ENCODE results near the gene NRXN3.

The NRXN3 gene

DNA sequence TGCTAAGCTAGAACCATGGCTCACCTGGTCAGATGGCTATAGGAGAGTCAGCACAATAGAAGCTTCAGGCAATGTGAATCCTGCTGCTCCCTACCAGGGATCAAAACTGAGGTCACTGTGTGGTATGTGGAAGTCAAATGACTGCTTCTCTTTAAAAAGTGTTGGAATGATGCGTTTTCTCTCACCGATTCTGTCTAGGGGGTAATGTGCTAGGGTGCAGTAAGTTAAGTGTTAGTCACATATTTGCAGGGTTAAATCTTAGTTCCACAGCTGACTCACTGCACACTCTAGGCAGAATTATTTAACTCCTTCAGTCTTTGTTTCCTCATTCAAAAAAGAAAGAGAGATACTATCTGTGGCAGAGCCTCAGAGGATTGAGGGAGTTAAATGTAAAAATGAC lies 1344.5 kb downstream of the NRXN3 start:
- DNase-seq, result peak; percentile 91

DNA sequence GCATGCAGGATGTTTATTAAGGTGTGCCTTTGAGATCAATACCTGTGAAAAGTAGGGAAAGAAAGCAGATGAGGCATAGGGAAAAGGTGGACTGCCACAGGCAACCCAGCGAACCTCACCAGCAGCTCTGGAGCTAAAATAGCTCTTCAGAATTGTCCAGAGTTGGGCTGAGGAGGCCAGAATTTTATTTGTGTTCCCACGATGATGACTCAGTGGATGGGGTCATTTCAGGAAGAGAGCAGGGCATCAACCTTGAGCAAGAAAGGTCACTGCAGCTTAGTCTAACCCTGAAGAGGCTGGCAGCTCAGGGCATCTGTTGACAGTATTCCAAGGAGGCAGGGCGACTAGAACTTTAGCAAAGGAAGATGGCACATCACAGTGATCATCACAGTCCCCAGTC lies 1345.0 kb downstream of the NRXN3 start:
- peak; percentile 18 for DNase-seq

DNA sequence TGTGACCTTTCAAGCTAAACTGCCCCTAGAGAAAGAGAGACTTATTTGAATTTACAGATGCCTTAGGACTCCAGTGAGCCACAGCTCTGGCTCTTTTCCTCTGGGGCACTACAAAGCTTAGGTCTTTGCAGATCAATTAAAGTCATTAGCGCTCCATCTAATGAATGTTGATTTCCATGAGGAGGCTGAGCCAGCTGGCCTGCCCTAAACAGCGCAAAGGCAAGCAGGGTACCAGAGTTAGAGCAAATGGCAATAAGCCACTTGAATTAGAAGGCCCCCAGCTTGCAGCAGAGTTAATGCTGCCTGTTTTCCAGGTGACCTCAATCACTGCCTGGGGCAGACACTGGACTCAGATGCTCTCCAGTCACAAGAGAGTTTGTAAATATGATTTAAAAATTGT lies 1345.8 kb downstream of the NRXN3 start:
- DNase-seq, result no peak

DNA sequence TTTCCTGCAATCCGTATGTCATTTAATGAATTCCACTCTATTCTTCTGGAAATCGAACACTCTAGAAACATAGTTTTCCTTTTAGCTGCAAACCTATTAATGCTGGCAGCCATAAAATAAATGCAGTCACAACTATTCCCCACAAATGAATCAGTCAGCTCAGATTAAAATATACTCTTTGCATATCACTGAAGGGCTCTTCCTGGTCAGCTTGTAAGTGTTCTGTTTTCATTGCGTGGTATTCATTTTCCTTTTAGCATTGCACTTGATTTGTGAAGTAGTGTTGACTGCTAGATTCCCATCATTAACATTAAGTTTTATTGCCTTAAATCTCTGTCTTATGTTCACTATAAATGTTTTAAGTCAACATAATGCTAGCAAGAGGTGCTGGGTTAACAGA lies 1355.2 kb downstream of the NRXN3 start:
- DNase-seq, result no peak

DNA sequence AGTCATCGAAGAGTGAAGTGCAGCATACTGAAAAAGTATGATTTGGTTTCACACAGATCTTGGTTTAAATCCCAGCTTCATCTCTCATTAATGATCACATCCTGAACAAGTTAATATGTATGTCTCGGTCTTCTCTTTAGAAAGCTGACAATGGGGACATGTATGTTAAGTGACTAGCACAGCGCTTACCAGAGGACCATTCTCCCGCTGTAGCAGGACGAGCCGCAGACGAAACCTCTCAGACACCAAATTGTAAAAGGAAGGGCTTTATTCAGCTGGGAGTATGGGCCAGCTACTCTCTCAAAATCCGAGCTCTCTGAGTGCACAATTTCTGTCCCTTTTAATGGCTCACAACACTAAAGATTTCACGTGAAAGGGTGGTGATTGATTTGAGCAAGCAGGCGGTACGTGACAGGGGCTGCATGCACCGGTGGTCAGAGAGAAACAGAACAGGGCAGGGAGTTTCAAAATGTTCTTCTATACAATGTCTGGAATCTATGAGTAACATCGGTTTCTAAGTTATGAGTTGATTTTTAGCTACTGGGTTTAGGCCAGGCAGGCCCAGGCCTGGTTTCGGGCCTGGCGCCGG lies 1358.7 kb downstream of the NRXN3 start:
- DNase-seq, result no peak

DNA sequence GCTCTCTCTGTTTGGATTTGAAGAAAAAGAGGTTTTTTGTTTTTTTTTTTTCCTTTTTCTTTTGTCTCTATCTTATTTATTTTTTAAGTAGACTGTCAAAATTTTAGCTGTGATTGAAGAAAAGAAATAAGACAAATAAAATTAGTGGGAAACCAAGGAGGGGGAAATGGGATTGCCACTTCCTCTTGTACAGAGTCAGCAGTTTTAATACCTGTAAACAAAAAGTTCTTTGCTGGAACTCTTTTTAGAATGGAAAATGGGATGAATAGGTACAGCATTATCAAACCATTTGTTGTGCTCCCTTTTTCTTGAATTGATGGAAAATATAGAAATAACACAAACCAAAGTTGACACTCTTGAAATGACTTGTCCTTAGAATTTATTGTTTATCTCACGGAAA lies 1360.4 kb downstream of the NRXN3 start:
- no peak for DNase-seq

DNA sequence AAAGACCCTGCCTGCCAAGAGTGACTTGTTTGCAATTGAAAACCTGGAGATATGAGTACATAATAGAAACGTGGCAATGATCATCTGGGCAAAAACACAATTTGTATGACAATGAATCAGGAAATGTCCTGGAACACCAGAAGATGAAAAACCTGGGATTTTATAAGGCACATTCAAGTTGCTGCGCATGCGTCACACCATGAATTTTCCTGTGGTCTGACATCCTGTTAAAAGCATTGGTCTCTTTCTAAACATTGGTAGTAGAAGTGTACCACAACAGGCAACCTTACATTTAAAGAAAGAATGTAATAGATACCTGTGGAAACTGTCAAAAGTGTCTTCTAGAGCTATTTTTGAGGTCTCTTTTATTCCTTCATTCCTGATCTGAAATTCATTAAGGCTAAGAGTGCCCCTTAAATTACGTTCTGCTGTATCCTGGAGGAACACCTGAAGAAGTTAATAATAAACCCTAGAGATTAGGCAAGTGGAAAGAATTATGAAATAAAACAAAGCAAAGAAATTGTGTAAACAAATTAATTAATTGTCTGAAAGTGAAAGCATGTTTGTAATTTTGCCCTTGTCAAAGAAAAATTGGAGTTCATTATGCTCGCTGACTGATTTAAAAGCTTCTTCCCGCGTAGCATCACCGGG lies 1364.7 kb downstream of the NRXN3 start:
- DNase-seq, result no peak

DNA sequence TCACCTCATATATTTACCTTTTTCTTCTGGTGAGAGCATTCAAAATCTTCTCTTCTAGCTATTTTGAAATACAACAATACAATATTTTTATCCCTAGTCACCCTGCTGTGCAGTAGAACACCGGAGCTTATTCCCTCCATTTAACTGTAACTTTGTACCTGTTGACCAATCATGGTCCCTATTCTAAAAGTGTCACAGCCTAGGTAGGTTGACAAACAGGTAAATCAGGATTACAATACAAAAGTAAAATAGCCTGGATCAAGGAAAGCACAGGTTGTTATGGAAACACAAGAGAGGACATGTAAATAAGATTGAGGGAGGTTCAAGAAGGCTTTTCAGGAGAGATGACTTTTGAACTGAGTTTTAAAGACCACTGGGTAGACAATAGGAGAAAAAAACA lies 1370.2 kb downstream of the NRXN3 start:
- DNase-seq, result no peak

DNA sequence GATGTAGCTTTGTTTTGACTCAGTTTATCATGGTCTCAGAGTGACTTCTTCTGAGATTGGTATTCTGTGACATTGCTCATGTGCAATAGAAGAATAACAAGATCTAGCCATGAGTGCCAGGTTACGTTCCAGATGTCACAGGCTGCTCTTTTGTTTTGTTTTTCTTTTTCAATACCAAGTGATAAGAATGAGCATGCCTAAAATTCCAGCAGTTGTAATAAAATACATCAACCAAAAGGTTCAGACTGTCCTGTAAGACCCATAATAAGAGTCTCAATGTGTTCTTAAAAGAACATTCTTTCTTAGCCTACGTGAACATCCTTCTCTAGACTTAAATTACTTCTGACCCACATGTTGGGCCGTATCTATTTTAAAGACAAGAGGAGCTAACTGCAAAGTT lies 1371.9 kb downstream of the NRXN3 start:
- peak; percentile 7 for DNase-seq

DNA sequence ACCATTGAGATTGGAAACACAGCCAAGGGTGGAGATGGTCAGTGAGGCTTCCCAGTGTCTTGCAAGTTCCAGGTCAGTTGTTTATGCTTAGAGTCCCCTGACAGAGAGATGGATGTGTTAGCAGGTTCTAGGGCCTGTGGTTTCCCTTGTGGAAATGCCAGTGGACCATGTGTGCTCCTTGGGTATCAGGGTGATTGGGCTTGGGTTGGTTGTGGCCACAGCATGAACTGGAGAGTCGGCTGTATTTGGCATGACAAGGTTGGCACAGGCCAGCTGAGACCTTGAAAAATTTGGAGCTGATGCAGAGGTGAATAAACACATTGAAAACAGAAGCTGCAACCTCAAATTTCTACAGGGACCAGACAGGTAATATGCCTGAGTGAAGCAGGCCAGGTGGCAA lies 1373.2 kb downstream of the NRXN3 start:
- DNase-seq, result no peak

DNA sequence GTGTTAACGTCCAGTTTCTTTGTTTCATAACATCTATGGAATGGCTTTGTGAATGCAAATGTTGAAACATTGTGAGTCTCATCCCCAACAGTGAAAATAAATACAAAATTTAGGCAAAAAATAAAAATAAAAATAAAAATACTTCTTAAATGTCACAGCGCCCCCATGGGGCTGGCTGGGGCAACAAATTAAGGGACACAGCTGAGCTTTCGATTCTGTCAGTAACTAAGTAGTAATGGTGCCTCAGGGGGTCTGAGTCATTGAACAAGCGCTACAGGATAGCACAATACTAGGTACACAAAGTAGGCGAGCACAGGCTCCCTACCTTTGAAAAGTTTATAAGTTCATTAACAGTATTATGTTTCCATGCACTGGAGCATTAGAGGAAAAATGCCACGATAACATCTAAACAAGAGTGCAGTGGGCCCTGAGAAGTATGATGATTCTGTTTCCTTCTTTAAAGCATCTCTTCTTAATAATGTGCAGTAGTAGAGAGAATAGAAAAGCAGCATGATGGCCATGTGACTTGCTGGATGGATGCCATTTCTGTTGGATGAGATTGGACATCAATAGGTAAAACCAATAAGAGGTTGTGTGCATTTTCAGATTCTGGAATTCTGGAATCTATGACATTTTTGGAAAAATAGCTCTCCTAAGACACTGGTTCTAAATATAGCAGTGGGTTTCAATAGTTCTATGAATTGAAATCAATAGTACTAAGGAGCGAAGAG lies 1374.0 kb downstream of the NRXN3 start:
- DNase-seq, result peak; percentile 36

DNA sequence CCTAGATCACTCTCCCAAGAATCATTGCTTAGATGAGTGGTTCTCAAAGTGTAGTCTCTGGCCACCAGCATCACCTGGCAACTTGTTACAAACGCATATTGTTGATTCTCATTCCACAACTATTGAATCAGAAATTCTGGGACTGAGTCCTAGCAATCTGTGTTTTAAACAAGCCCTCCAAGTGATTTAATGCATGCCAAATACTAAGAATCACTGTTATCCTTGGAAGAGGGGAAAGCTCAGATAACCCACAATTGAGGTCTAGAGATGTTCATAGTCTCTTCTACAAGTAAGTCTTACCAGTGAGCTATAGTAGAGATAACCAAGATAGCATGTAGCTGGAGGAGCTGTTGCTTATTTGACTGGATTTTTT lies 1374.5 kb downstream of the NRXN3 start:
- DNase-seq, result peak; percentile 85

DNA sequence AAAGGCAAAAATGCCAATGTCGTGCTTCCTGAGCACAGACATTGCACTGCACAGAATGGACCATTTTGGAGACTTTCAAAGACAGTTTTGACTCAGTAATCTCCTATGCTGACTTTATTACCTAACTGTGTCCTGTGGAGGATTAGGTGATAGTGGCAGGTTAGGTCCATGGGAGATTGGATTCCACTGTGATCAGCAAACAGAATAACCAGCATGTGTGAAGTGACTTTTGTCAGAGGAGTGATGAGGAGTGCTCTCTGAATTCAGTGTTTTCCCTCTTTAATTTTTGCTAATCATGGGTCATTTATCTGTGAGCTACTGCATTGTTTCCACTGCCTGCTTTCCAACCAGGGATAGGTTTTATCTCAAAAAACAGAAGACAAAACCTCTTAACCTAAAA lies 1378.7 kb downstream of the NRXN3 start:
- DNase-seq, result no peak

DNA sequence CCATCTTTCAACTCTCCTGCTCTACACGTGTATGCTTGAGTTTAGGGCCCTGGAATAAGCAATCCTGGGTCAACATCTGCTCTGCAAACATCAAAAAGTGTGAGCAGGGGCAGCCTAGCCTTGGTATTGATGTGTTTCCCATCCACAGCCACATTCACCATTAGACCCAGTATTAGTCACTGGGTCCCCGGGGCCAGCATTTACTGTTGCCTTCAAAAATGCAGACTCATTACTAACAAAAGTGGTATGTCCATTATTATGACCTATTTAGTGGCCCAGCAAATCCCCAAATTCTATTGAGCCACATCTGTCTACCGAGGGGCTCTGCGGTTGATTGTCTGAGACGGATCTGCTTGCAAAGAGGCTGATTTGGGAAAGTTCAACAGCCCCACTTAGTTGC lies 1379.3 kb downstream of the NRXN3 start:
- peak; percentile 62 for DNase-seq

DNA sequence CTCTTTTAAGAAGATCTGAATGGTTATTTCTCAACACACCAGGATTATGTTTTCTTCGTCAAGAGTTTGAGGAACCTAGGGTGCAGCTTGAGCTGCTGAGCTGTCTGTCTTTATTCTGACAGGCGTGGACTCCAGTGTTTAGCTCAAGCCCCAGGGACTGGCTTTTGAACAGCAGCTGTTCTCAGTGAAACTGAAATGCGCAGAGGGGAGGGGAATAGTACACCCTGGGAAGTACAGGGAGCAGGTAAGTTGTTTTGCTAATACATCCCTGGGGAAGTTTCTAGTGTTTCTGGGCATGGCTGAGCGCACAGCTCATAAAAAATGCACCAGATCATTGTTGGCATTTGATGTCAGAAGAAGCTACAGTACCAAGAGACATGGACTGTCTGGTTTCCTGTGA lies 1381.3 kb downstream of the NRXN3 start:
- DNase-seq, result no peak

DNA sequence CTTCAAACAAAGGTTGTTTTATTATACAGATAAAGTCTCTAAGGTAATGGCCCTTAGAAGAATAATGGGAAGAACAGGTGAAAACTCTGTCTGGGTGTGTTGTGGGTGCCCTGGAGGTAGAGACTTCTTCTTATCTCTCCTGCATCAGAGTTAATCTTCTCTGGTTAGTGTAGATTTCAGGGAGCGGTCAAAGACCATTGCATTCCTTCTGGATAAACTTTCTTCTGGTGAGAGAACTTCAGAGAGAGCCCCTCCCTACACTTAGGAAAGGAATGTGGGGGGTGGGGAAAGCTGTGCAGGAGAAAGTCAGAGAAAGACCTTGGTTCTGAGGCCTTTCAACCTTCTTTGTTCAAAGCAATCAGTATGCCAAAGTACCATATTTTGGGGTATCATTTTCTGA lies 1382.6 kb downstream of the NRXN3 start:
- peak; percentile 34 for DNase-seq

DNA sequence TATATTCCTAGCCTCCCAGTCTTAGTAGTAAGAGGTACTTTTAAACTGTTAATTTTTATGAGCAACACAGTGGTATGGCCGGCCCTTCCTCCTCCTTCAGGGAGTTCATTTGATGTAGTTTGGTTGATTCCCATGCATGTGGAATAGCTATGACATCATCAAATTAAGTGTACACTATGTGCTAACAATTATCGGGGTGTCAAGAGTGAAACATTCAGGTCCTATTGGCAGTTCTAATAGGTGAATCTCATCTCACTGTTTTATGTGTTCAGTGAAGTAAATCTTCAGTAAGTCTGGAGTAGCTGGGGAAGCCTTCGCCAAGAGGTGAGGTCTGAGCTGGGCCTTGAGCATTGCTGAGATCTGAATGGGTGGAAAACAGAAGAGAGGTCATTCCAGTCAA lies 1384.6 kb downstream of the NRXN3 start:
- no peak for DNase-seq

DNA sequence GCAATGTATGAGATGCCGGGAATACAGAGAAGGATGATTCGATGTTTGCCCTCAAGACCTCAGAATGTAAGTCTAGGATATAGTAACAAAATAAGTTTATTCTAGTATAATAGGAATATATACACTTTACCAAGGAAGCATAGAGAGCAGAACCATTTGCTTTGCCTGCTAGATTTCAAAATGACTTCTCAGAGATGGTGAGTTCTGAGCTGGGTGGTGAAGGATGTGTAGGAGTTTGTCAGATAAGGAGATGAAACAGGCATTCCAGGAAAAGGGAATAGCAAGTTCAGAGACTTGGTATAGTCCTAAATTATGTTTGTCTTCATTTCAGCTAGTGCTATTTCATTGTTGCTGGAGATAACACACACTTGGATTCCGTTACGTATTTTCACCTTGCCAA lies 1385.3 kb downstream of the NRXN3 start:
- no peak for DNase-seq

DNA sequence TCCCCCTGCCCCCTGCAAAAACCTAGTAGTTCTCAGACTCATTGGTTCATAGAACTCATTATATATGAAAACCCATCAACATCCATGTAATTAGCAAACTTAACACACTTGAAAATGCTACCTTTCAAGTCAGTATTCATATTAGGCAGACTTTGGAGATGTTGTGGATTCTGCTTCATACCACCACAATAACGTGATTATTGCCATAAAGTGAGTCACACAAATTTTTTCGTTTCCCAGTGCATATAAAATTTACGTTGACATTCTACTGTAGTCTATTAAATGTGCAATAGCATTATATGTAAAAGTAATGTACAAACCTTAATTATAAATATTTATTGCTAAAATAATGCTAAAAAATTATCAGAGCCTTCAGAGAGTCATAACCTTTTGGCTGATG lies 1387.1 kb downstream of the NRXN3 start:
- DNase-seq, result no peak

DNA sequence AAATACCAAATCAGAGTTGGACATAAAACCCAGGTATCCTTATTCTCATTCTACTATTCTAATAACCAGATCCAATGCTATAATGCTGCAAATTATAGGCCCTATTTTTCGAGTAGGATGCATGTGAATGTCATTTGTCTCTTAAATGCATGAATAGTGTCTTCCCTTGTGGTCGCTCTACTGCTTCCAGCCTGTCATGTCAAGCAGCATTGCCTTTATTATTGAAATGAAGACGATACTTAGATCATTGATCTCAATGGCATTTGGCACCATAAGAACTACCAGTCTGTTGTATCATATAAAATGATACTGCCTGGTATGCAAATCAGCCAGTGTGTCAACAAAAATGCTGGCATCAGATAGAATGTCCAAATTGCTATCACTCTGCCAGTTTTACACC lies 1392.0 kb downstream of the NRXN3 start:
- no peak for DNase-seq

DNA sequence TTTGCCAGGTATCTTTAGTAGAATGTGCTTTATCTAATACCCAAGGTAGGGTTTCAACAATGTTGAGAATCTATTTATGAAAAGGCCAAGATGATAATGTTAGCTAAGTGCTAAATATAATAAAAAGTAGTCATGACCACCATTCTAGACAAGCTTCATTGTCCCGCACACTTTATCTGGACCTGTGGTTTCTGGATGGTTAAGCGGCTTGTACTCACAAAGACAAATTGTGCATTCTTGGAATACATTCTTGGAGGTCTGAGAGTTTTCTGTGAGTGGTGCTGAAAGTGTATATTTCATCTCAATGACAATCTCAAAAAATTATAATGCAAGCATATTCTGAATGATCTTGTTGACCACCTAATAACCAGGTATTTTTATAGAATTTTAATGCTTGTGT lies 1394.2 kb downstream of the NRXN3 start:
- DNase-seq, result peak; percentile 50

DNA sequence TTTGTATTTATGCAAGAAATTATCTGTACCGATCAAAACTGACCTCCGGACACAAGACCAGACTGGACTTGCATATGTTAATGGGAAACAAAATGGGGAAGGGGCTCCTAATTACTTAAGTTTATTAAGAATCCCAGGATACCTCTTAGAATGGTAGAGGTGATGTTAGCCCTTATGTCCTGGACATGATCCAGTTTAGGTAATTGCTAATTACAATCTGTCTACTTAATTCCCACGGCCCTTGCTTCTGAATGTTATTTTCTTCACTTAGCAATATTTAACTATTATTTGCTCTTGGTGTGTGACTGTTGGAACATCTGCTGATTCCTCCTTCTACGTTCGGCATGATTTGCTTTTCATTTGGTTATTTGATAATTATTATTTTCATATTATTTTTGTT lies 1397.1 kb downstream of the NRXN3 start:
- no peak for DNase-seq

DNA sequence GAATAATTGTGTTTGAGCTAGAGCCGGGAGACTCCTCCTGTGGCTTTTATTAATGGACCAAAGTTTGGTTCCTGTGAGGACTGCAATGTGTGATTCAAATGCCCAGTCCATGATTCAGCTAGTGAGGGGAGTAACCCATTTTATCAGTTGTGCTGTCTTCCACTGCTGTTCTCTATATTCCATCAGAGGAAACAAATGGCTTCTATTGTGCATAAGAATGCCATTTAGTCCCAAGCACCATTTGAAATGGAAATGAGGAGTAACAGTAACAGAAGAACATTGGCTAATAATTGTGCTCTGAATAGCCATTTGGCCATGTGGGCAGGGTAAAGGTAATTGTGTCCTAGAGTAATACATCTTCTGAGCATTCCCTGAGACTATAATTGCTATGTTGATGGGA lies 1398.4 kb downstream of the NRXN3 start:
- no peak for DNase-seq

DNA sequence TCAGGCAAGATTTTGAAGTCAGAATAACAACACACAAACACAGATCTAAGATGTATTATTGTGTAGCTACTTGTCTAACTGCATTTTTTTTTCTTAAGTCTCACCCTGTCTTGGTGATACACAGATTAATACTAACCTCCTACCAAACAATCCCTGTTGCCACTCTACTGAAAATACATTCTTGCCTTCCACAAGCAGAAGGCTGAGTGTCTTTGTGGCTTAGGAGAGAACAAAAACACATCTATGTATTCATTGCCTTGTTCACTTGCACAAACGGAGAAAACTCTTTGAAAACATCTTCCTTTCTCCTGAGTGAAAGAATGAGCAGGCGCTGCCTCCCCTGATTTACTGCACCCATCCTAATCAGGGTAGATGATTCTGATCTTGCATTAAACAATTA lies 1398.9 kb downstream of the NRXN3 start:
- DNase-seq, result no peak

DNA sequence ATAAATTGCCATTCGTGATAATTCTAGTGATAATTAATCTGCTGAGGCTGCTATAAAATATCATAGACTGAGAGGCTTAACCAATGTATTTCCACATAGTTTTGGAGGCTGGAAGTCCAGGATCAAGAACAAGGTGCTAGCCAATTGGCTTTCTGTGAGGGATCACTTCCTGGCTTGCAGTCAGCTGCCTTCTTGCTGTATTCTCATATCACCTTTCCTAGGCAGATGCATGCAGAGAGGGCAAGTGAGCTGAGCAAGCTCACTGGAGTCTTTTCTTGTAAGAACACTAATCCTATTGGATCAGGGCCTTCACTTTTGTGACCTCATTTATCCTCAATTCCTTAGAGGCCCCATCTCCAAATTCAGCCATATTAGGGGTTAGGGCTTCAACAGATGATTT lies 1400.5 kb downstream of the NRXN3 start:
- no peak for DNase-seq

Data from fibroblast of skin of right biceps (primary cell).